ENCODE measurements around the gene SH3GL2.

- TF ChIP-seq POLR2A (IDR thresholded peaks at IDR 0.05): no peak
- TF ChIP-seq POLR2AphosphoS5 (IDR thresholded peaks at IDR 0.05): no peak
- TF ChIP-seq CTCF (IDR thresholded peaks at IDR 0.05): no peak
Observed at GRCh38 chr9:17623965-17624364, 45.1 kb downstream of the SH3GL2 start.

Data from transverse colon (tissue), 4 donors.